ENCODE measurements around the gene EXOC5. TPM values are rescaled to one million over a fixed set of nuclear protein-coding genes. Genes with fewer than 3 reads are reported as not detected.

EXOC5 gene
- total RNA-seq, 3 donors from 2014 or later = 40.3 to 53.4 (median 48.9) TPM

- H3K9me3 ChIP-seq = no peaks in the 10 kb centered on the region
- no peak overlapping the region for H3K4me3 ChIP-seq
- H3K27ac ChIP-seq = no peak overlapping the region
- DNase-seq (ENCODE audit: low spot score in 2 of 2) = no peak
- no peaks in the 10 kb centered on the region for H3K4me1 ChIP-seq
- H3K36me3 ChIP-seq = no peaks in the 10 kb centered on the region
- H3K27me3 ChIP-seq = no peaks in the 10 kb centered on the region
- intact Hi-C loops (cut with DNase I; ENCODE audit: low total_unique reads) = no loop called here
- TF ChIP-seq POLR2A (IDR thresholded peaks at IDR 0.05) = no peak
- TF ChIP-seq CTCF (IDR thresholded peaks at IDR 0.05) = no peak
- no peak for TF ChIP-seq POLR2AphosphoS5 (IDR thresholded peaks at IDR 0.05)
Observed at GRCh38 chr14:57179273-57179672, 89.4 kb downstream of the EXOC5 start.

- intact Hi-C loops (cut with DNase I; ENCODE audit: low total_unique reads) = no loop called here
- no peak overlapping the region for H3K4me3 ChIP-seq
Observed at GRCh38 chr14:57174466-57174865, 94.2 kb downstream of the EXOC5 start.

GRCh38 chr14:57171903-57172302, 96.8 kb downstream of the EXOC5 start:
- Histone ChIP-seq H3K27ac (no peak overlapping the region), H3K4me3 (no peak overlapping the region), H3K4me1 (no peaks in the 10 kb centered on the region), H3K9me3 (no peaks in the 10 kb centered on the region), H3K27me3 (no peaks in the 10 kb centered on the region), H3K36me3 (no peaks in the 10 kb centered on the region)
- no peak for DNase-seq (ENCODE audit: low spot score in 2 of 2)
- no peak for TF ChIP-seq CTCF (IDR thresholded peaks at IDR 0.05)
- TF ChIP-seq POLR2A (IDR thresholded peaks at IDR 0.05) = no peak
- TF ChIP-seq POLR2AphosphoS5 (IDR thresholded peaks at IDR 0.05) = no peak
- intact Hi-C loops (cut with DNase I; ENCODE audit: low total_unique reads) = no loop called here

More at GRCh38 chr14:57174466-57174865, 94.2 kb downstream of the EXOC5 start:
- Histone ChIP-seq H3K36me3 (no peaks in the 10 kb centered on the region), H3K27ac (no peak overlapping the region), H3K27me3 (no peaks in the 10 kb centered on the region), H3K9me3 (no peaks in the 10 kb centered on the region), H3K4me1 (no peaks in the 10 kb centered on the region)
- DNase-seq (ENCODE audit: low spot score in 2 of 2) = no peak
- TF ChIP-seq POLR2AphosphoS5 (IDR thresholded peaks at IDR 0.05) = no peak
- TF ChIP-seq CTCF (IDR thresholded peaks at IDR 0.05) = no peak
- TF ChIP-seq POLR2A (IDR thresholded peaks at IDR 0.05) = no peak

GRCh38 chr14:57171363-57171762, 97.3 kb downstream of the EXOC5 start:
- no peak overlapping the region for H3K4me3 ChIP-seq
- no peak for DNase-seq (ENCODE audit: low spot score in 2 of 2)
- intact Hi-C loops (cut with DNase I; ENCODE audit: low total_unique reads) = no loop called here
- H3K27ac ChIP-seq = no peak overlapping the region
- H3K36me3 ChIP-seq = no peaks in the 10 kb centered on the region
- H3K9me3 ChIP-seq = no peaks in the 10 kb centered on the region
- H3K27me3 ChIP-seq = no peaks in the 10 kb centered on the region
- TF ChIP-seq POLR2AphosphoS5 (IDR thresholded peaks at IDR 0.05) = no peak
- no peak for TF ChIP-seq CTCF (IDR thresholded peaks at IDR 0.05)
- no peak for TF ChIP-seq POLR2A (IDR thresholded peaks at IDR 0.05)
- H3K4me1 ChIP-seq = no peaks in the 10 kb centered on the region

- intact Hi-C loops (cut with DNase I; ENCODE audit: low total_unique reads) = no loop called here
- DNase-seq (ENCODE audit: low spot score in 2 of 2) = no peak
- H3K36me3 ChIP-seq = no peaks in the 10 kb centered on the region
- no peak overlapping the region for H3K27ac ChIP-seq
- TF ChIP-seq CTCF (IDR thresholded peaks at IDR 0.05) = no peak
- no peak for TF ChIP-seq POLR2AphosphoS5 (IDR thresholded peaks at IDR 0.05)
- no peak for TF ChIP-seq POLR2A (IDR thresholded peaks at IDR 0.05)
- H3K9me3 ChIP-seq = no peaks in the 10 kb centered on the region
- H3K4me1 ChIP-seq = no peaks in the 10 kb centered on the region
- H3K4me3 ChIP-seq = no peak overlapping the region
- no peaks in the 10 kb centered on the region for H3K27me3 ChIP-seq
Observed at GRCh38 chr14:57169901-57170300, 98.8 kb downstream of the EXOC5 start.
